GM21447 (cell line): ENCODE results near the gene IGF2R.
"Not testable (repeated sequence)": the region's sequence is repeated elsewhere in the genome, so short reads cannot be mapped to it uniquely, and the experiment has no call there.

Experiments
- ATAC-seq: cut with Tn5 transposase; IDR thresholded peaks from one replicate; pipeline ENCODE4 v1.9.1; 2021; ENCODE audit not compliant: unreplicated experiment

The IGF2R gene

DNA sequence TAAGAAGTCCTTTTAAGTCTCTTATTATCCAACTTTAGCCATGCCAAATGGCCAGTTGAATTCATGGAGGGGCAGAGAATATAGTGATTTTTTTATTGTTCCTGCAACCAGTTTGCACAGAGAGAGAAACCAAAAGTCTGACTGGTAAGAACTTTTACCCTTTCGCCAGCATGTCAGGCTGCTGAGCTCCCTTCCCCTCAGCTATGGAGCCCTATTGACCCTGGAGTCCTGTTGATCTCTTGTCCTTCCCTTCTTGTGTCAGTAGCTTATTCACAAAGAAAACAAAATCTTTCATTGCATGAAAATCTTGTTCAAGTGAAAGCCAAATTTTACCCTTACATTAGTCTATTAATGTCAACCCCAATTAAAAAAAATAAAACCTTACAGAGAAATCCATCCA lies 151.2 kb downstream of the IGF2R start:
- no peak for ATAC-seq

GRCh38 chr6:160121558-160121957 lies 152.7 kb downstream of the IGF2R start, which contains the start of gene SLC22A1:
Gene SLC22A1, plus strand, starts transcription at chr6:160121815. Its CDS starts 121 bp downstream, at chr6:160121936.
- no peak for ATAC-seq

DNA sequence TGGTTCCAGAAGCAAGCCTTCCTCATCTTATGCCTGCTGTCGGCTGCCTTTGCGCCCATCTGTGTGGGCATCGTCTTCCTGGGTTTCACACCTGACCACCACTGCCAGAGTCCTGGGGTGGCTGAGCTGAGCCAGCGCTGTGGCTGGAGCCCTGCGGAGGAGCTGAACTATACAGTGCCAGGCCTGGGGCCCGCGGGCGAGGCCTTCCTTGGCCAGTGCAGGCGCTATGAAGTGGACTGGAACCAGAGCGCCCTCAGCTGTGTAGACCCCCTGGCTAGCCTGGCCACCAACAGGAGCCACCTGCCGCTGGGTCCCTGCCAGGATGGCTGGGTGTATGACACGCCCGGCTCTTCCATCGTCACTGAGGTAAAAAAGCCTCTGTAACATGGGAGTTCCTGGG lies 153.1 kb downstream of the IGF2R start:
- no peak for ATAC-seq

- ATAC-seq, result no peak
Observed at GRCh38 chr6:160122744-160123143, 153.9 kb downstream of the IGF2R start.

DNA sequence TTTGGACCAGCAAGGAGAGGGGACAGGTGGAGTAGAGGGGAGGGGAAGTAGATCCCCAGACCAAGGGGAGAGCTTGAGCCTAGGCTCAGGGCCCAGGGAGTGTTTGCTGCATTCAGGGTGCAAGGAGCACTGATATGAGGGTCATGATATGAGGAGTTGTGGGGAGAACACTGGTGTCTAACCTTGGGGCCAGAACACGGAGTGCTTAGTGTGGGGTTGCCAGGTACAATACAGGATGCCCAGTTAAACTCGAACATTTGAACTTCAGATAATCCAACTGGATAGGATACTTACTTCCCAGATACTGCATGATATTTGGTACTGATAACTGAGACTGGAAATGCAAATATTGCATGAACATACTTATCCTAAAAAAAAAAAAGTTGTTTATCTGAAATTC lies 155.1 kb downstream of the IGF2R start:
- ATAC-seq, result no peak

DNA sequence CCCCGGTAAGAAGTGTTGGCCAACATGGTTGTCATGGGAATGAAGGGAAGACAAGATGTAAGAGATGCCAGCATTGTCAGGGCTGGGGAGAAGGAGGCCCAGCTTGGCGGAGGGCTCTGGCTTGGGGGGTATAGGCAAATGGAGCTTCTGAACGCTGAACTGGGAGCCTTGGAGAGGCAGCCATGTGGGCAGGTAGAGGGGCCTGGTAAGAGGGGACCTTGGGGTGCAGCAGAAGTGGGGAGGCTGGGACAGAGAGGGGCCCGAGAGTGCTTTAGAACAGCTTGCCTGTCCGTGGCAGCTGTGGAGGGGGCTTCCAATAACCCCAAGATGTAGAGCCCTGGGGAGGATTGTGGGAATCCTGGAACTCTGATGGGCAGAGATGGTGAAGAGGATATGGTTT lies 155.7 kb downstream of the IGF2R start:
- ATAC-seq, result no peak

DNA sequence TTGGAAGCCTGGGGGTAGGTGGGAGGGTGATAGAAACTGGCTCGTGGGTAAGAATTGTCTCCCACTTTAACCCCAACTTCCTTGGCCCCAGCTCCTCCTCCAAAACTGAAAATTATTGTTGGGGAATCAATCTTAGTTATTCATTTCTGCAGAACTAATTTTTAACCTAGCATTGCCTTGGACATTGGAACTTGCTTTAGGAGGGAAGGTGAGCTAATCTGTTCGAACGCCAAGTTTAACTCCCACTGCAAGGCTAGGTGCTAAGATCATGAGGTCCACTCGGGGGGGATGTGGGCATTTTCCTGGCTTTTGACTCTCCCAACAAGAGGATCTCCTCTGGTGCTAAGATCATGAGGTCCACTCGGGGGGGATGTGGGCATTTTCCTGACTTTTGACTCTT lies 156.2 kb downstream of the IGF2R start:
- not testable (repeated sequence) for ATAC-seq

- no peak for ATAC-seq
Observed at GRCh38 chr6:160127270-160128124, 158.6 kb downstream of the IGF2R start.

DNA sequence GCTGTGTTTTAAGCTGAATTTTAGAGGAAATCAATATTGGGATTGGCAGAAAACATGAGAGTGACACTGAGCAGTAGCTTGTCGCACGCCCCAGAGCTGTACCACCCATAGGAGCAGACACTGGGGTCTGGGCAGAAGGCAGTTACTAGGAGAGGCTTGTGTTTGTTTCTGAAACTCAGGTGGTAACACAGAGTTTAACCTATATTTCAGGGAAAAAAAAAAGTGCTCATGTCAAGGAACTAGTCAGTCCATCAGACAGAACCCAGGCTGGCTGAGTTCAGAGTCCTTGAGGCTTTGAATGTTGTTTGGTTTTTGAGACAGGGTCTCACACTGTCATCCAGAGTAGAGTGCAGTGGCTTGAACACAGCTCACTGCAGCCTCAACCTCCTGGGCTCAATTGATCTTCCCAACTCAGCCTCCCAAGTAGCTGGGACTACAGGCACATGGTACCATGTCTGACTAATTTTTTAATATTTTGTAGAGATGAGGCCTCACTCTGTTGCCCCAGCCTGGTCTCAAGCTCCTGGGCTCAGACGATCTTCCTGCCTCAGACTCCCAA lies 159.3 kb downstream of the IGF2R start:
- no peak for ATAC-seq

- no peak for ATAC-seq
Observed at GRCh38 chr6:160128879-160129516, 160.1 kb downstream of the IGF2R start.

DNA sequence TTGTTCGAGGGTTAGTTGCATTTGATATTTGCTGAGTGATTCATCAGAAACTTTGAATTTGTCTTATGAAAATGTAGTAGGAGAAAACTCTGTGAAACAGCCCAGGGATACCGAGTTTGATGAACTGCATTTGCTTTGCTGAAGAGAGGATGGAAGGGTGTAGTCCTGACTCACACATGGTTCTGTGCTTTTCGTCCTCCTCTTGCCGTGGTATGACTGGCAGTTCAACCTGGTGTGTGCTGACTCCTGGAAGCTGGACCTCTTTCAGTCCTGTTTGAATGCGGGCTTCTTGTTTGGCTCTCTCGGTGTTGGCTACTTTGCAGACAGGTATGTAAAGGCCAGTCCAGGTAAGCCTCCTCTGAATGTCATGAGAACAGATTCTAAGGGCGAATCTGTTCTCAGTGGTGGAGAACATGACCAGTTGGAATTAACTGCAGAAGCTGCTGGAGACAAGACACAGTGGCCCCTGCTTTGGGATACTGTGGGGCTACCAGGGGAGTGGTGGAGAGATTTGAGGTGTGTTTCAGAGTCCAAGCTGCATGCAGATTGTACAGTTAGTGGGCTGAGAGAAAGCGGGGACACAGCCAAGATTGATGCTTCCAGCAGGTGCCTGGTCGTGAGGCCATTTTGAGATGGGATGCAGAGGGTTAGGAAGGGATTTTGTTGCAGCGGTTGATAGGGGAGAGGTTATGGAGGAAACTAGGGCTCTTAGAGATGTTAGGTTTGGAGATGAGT lies 161.2 kb downstream of the IGF2R start:
- no peak for ATAC-seq

DNA sequence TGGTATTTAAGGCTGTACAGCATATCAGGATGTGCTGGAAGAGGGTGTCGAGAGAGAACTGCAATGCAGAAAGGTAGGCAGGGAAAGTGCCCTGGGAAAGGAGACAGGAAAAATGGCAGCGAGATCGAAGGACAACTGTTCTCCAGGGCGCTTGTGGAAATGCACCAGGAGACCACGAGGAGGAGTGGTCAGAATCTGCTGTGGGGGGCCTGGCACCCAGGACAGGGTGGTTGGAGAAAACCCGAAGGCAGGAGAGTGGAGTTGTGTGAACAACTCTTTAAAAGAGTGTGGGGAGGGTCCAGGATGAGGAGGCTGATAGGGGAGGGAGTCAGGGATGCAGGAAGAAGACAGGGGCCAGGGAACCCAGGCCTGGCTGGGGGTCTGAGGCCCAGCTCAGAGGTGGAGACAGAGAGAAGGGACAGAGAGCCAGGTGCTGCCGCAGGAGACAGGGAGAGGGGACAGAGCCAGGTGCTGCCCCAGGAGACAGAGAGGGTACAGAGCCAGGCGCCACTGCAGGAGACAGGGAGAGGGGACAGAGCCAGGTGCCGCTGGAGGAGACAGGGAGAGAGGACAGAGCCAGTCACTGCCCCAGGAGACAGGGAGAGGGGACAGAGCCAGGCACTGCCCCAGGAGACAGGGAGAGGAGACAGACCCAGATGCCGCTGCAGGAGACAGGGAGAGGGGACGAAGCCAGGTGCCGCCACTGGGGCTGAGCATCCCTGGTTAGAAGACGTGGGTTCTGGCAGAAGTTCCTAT lies 162.0 kb downstream of the IGF2R start:
- no peak for ATAC-seq

GRCh38 chr6:160131636-160132296 lies 162.9 kb downstream of the IGF2R start:
- ATAC-seq, result no peak

DNA sequence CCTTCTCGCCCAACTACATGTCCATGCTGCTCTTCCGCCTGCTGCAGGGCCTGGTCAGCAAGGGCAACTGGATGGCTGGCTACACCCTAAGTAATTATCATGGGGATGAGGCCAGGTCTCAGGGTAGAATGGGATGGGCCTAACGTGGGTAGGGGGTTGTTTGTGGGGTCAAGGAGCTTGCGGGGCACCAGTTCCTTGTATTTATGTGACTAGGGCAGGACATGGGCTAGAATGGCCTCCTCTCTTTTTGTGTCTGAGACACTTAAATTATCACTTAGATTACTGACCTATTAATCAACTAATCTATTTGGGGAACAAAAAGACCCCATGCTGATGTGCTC lies 163.4 kb downstream of the IGF2R start:
- ATAC-seq, result no peak

GRCh38 chr6:160132776-160133338 lies 164.0 kb downstream of the IGF2R start:
- no peak for ATAC-seq

- no peak for ATAC-seq
Observed at GRCh38 chr6:160133441-160134336, 164.8 kb downstream of the IGF2R start.

DNA sequence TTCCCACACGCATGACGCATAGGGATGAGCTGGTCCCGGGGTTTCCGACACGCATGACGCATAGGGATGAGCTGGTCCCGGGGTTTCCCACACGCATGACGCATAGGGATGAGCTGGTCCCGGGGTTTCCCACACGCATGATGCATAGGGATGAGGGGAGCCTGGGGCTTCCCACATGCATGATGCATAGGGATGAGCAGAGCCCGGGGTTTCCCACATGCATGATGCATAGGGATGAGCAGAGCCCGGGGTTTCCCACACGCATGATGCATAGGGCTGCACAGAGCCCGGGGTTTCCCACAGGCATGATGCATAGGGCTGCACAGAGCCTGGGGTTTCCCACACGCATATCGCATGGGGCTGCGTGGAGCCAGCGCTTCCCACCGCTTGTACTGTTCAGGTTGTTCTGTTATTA lies 165.5 kb downstream of the IGF2R start:
- ATAC-seq, result not testable (repeated sequence)

- no peak for ATAC-seq
Observed at GRCh38 chr6:160134779-160135547, 166.1 kb downstream of the IGF2R start.
